HG03159 (cell line): Measurements from ENCODE around the gene DCP2.

Experiments
- ATAC-seq: cut with Tn5 transposase; IDR thresholded peaks from one replicate; pipeline ENCODE4 v1.9.1; 2021; ENCODE audit warnings: mild to moderate bottlenecking, moderate library complexity; ENCODE audit not compliant: unreplicated experiment

DCP2 gene

GRCh38 chr5:113017881-113018635, 41.5 kb downstream of the DCP2 start:
- no peak for ATAC-seq

DNA sequence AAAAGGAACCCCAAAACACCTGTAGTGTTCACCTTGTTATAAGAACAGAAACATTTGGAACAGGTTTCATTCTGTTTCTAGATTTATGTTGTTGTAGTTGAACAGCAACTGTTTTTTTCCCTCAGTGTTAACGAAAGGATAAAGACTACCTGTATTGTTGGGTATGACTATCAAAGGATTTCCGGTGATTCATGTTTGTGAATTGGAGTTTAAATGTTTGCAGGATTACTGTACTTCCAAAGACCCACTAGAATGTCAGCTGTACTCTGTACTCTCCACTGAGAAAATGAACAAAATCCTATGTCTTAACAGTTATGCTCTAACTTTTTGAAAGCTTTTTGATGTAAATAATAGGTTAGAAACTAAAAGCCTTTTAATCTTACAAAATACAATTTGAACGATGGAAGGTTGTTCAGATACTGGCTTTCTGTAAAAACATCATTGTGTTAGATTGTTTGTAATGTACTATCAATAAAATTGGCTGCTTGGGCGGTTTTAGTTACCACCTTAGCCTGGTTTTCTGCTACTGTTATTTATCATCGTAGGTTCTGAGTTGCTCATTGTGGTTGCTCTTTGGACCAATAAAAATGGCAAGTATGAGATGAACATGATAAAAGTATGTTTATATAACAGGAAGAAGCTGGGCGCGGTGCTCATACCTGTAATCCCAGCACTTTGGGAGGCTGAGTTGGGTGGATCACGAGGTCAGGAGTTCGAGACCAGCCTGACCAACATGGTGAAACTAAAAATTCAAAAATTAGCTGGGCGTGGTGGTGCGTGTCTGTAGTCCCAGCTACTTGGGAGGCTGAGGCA, 44.1 kb downstream of the DCP2 start:
- ATAC-seq = no peak

DNA sequence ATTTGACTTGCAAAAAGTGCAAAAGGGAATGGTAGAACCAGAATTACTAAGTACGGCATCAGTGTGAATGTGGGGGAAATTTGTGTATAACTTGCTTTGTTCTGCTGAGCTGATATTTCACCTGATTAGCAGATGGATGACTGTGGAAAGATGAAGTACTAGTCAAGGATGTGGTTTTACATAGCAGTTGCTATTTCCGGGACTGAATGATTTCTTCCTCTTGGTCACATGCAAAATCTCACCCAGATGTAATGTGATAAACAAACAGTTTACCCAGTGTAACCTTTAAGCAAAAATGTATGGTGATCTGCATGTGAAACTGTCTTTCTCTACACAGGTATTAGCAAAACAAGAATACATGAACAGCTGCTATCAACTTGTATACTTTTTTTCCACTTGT, 46.1 kb downstream of the DCP2 start:
- peak; percentile 84 for ATAC-seq

DNA sequence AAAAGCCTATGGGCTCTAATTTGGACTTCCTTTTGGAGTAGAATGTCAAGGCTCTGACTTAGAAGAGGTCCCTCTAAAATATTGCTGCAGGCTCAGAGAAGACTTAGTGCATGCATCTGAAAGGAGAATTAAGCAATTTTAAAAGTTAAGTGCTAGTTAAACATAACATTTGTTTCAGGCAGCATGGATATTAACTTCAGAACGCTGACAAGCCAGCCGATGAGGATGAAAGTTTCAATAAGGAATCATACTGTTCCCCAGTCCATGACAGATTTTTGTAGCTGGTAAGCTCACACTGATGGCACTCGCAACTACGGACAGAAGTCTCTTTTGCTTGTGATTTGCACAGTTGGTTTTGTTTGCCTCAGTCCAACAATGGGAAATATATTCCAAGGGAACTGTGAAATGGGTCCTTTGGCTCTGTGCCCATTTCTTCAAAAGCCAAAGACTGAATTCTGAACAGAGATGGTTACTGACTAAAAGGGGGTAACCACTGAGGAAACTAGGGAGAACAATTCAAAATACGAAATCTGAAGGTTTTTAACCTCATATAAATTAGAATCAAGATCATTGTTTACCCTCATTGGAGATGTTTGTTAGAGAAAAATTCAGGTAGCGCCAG, 47.6 kb downstream of the DCP2 start:
- ATAC-seq = no peak

DNA sequence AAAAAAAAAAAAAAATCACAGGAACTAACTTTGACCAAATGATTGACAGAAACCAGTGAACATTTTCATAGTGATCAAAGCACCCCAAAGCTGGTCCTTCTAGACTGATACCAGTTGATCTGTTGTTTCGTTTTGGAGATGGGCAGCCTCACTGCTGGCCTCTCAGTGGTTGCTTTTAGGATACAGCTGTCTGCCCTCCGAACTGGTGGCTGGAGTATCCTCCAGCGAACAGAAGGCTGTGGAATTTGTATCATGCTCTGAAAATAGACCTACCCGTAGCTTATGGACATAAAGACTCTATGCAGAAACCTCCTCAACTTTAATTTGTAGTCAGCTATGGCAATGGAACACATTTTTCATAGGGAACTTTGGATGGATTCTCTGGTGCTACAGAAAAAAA, 49.0 kb downstream of the DCP2 start:
- no peak for ATAC-seq

- ATAC-seq = no peak
Observed at GRCh38 chr5:113026211-113026610, 49.6 kb downstream of the DCP2 start.

GRCh38 chr5:113027015-113027414, 50.4 kb downstream of the DCP2 start:
- ATAC-seq = no peak

DNA sequence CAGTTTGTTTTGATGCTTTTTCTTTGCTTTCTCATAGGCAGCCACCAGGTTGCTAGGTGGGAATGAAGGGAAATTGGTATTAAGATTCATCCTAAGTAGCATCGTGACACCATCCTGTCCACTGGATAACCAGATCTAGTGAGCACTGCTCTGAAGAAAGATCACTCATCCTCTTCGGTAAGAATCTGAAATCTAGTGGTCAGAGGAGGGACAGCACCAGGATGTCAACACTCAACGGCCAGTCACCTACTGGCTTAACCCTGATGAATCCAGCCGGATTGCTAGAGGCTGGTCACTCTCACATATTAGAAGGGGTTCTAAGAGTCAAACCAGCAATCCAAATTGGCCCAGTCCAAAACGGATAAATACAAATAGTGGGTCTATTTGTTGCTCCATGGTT, 50.8 kb downstream of the DCP2 start:
- no peak for ATAC-seq

DNA sequence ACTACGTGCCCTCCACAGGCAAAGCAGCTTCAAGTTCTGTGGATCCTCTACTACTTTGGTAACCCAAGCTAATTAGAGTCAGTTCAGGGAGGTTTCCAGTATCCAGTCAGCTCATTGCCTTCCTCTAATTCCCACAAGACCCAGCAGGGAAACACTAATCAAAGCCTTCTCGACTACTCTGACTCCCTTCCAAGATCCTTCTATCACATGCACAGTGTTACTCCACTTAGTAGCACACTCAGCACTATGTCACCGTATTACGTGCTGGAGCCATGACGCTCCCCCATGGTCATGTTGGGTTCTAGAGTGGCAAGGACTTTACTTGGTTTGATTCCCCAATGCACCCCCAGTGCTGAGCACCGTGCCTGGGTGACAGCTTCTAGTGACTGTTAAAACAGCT, 53.0 kb downstream of the DCP2 start:
- no peak for ATAC-seq

GRCh38 chr5:113031104-113031503, 54.5 kb downstream of the DCP2 start:
- no peak for ATAC-seq

GRCh38 chr5:113031557-113031956, 55.0 kb downstream of the DCP2 start:
- no peak for ATAC-seq

DNA sequence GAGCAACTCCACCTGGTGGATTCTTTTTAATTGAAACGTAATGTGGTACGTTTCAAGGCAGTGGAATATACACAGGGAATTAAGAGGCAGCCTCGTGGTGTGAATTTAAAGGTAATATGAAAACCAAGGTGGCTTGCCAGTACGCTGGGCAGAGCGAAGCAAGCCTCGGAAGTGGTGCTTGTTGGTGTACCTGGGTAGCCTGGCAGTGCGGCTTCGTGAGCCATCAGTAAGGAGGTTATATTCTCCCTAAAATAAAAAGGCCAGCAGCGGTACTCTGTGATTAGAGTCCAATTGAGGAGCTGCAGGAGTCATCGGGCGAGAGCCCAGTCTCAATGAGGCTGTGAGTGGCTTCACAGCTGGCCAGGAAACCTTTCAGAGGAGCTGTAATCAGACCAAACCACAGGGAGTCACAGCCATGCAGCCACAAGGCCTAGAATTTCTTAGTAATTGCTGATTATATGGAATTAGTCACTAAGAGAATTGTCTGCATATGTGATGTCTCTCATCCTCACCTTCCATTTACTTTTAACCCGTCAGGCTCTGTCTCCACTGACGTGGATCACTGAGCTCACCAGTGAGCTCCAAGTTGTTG, 57.7 kb downstream of the DCP2 start:
- ATAC-seq = no peak

DNA sequence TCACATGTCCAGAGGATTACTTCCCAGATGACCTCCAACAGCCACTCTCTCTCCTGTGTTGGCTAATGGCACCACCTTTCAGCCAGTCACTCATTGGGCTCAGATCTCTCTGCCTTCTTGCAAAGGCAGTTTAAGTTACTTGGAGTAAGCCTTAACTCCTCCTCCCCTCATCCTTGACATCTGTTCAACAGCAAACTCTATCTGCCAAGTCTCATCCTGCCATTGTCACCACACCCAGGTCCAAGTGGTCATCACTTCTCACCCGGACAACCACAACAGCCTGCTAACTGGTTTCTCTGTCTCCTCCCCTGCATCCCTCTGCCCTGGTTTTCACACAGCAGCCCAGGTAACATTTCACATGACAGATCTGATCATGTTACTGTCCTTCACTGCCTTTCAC, 58.5 kb downstream of the DCP2 start:
- no peak for ATAC-seq

DNA sequence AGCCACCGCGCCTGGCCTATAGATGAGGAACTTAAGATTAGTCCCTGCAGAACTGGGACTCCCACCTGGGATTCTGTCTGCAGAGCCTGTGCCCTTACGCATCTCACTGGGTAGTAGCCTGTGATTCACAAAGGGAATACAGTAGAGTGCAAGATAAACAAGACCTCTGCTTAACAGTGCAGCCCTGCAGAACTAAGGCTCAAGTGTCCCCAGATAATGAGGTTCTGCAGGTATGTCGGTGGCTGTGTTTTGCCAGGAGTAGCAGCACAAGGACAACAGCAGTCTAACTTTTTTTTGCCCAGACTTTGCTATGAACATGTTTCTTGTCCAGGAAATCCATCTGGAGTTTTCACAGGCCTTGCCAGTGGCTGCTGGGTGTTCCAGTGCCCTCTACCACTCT, 59.7 kb downstream of the DCP2 start:
- ATAC-seq = no peak

- ATAC-seq = no peak
Observed at GRCh38 chr5:113036826-113037225, 60.2 kb downstream of the DCP2 start.

DNA sequence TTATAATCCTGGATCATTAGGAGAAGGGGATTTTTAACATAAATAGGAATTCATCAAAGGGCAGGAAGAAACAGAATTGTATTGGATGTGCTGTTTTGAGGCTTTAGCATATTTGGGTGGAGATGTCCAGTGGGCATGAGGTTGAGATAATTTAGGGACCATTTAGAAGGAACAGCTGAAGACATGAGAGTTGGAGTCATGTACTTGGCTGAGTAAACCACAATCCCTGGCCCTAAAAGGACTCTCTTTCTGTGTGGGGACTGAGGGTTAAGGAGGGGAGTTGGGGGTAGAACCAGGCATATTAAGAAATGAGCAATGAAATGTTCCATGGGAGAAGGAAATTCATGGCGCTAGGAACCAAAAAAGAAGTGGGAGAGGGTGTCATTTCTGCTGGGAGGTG, 61.5 kb downstream of the DCP2 start:
- no peak for ATAC-seq

GRCh38 chr5:113038714-113039113, 62.1 kb downstream of the DCP2 start:
- no peak for ATAC-seq

DNA sequence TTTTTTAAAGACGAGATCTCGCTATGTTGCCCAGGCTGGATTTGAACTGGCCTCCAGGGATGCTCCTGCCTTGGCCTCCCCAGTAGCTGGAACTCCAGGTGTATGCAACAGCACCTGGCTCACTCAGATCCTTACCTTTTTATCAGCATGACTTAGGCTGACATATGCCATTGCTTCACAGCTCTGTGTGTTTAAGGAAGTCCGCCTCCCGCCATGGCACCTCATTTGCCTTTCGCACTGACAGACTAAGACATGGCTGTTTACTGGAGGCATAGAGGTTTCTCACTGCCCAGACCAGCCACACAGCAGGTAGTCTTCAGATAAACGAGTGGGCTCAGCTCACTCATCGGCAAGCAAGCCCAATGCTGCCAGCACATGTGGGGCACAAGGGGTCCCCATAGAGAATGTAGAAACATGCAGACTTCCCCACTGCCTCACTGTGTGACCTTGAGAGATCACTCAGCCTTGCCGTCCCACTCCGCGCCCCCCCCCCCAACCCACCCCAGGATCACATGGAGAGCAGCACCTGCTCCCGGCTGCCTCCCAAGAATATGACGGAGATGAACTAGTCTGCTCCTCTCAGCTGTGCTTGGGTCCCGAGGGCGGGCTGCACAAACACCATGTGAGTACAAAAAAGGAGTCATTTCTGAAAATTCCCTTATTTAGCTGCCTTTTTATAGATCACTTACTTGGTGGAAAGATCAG, 62.8 kb downstream of the DCP2 start:
- ATAC-seq = no peak

DNA sequence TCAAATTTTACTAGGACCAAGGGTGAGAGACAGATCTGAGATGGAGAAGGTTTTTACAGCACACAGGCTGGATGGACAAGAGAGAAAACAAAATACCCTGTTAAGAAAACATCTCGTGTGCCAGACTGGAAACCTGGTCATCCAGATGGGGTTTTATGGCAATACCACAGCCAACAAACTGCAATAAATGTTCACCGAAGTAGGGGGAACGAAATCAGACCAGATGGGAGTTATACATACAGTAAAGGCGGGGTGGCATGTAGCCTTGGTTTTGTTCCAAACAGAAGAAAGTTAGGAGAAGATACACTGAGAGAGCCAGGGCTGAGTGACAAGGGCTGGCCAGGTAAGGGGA, 63.3 kb downstream of the DCP2 start:
- ATAC-seq = no peak

DNA sequence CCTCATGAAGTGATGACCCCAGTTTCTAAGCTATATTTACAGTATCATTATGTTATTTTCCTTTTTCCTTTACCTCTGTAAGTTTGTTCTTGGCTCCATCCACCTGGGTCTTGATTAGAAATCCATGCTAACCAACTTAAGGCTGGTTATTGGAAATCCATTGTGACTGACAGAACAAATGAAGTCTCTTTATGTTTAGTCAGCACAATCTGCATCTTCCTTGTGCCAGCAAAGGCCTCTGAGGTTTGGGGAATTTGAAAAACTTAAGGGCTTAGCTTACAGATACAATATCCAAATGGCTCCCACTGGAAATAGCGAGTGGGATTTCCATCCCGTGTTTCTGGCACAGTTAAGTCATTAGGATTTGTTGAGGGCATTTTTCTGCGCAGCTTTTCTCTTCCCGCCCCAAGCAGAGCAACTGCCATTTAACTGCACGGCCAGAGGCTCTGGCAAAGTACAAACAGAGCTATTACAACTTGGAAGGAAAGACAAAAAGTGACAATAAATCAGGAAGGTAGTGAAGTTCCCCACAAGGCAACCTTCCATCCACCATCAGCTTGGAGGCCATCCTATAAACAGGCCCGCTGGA, 64.2 kb downstream of the DCP2 start:
- ATAC-seq = no peak
